ENCODE data around the gene EIF3J.
A peak's percentile ranks its signal among the peaks of the same experiment; 100 is the strongest.

EIF3J gene, protein sequence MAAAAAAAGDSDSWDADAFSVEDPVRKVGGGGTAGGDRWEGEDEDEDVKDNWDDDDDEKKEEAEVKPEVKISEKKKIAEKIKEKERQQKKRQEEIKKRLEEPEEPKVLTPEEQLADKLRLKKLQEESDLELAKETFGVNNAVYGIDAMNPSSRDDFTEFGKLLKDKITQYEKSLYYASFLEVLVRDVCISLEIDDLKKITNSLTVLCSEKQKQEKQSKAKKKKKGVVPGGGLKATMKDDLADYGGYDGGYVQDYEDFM

DNA sequence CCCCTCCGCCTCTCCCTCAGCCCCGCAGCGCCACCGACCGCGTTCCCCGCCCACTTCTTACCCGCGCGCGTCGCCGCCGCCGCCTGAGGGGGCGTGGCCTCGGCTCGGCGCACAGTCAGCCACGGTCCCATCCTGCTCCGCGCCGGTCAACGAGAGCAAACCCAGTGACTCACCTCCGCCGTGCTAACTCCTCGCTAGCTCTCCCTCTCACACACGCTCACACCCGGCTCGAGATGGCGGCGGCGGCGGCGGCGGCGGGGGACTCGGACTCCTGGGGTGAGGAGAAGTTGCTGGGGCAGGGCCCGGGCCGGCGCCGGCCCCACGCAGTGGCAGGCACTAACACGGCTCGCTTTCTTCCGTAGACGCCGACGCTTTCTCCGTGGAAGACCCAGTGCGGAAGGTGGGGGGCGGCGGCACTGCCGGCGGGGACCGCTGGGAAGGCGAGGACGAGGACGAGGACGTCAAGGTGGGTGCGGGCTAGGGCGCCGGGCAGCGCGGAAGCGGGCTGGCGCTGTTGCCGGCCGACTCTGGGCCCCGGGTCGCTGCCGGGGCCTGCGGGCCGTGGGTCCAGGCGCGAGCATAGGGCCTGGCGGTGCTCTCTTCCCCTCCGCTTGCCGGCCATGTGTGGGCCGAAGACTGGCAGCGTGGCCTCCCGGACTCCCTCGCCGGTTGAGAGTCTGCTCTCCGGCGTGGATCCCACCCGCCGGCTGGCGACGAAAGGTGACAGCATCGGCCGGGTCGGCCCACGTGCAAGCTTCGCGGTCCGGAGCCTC lies at the start of gene EIF3J:
Gene EIF3J, plus strand, starts transcription at position 186 of the 773 bp plus-strand sequence. Its CDS starts 48 bp downstream, at position 234.
- peak within 1 kb of the TSS; percentile 95 for H3K27ac ChIP-seq (ENCODE audit: low read depth, low read length)
- H3K27me3 ChIP-seq (ENCODE audit: control insufficient read depth in 1 of 2, insufficient read depth in 2 of 2, low read length in 2 of 2) = no peaks in the 10 kb centered on the region
- H3K36me3 ChIP-seq (ENCODE audit: insufficient read depth, low read length) = peaks cover 6% of the 10 kb centered on the region
- no peaks in the 10 kb centered on the region for H3K9me3 ChIP-seq (ENCODE audit: low read length)
- H3K4me3 ChIP-seq (ENCODE audit: low read depth in 1 of 2, low read length in 2 of 2) = peak within 1 kb of the TSS; percentile 92 to 96
- H3K9ac ChIP-seq (ENCODE audit: low read length) = peak within 1 kb of the TSS; percentile 81
- peaks cover 38% of the 10 kb centered on the region for H3K4me1 ChIP-seq (ENCODE audit: insufficient read depth, low read length)

DNA sequence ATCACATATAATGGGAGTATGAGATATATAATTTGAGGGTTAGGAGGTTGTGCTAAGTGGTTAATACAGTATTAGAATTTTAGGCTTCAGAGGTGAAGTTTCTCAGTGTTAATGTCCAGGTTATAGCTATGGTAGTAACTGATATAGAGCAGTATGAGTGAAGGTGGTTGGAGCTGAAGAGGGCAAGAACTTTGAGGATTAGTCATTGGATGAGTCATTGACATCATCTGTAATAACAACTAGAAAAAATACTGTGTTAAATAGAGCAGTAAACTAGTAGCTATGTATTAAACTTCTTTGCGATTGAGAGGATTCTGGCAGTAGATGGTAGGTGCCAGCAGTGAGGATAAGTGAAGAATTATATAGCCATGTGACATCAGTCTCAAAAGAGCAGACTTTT lies 47.5 kb upstream of the EIF3J start:
- Histone ChIP-seq H3K27me3 (ENCODE audit: control insufficient read depth in 1 of 2, insufficient read depth in 2 of 2, low read length in 2 of 2) (no peaks in the 10 kb centered on the region), H3K36me3 (ENCODE audit: insufficient read depth, low read length) (peaks cover 15% of the 10 kb centered on the region), H3K4me3 (ENCODE audit: low read depth in 1 of 2, low read length in 2 of 2) (no peak overlapping the region), H3K4me1 (ENCODE audit: insufficient read depth, low read length) (no peaks in the 10 kb centered on the region), H3K9ac (ENCODE audit: low read length) (no peak overlapping the region), H3K27ac (ENCODE audit: low read depth, low read length) (no peak overlapping the region), H3K9me3 (ENCODE audit: low read length) (no peaks in the 10 kb centered on the region)

DNA sequence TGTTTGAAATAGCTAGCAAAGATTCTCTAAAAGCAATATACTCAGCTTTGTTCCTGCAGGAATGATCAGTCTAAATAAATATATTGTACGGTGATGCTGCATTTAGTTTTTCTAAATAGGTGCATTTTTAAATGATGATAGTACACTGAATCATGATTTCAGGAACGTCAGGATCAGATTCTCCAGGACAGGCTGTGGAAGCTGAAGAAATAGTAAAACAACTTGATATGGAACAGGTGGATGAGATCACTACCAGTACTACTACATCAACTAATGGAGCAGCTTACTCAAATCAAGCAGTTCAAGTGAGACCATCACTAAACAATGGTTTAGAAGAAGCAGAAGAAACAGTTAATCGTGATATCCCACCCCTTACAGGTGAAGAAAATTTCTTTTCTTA lies 46.3 kb upstream of the EIF3J start:
- H3K27me3 ChIP-seq (ENCODE audit: control insufficient read depth in 1 of 2, insufficient read depth in 2 of 2, low read length in 2 of 2) = no peaks in the 10 kb centered on the region
- no peak overlapping the region for H3K4me3 ChIP-seq (ENCODE audit: low read depth in 1 of 2, low read length in 2 of 2)
- H3K9ac ChIP-seq (ENCODE audit: low read length) = no peak overlapping the region
- no peaks in the 10 kb centered on the region for H3K4me1 ChIP-seq (ENCODE audit: insufficient read depth, low read length)
- H3K27ac ChIP-seq (ENCODE audit: low read depth, low read length) = no peak overlapping the region
- H3K36me3 ChIP-seq (ENCODE audit: insufficient read depth, low read length) = peaks cover 15% of the 10 kb centered on the region
- no peaks in the 10 kb centered on the region for H3K9me3 ChIP-seq (ENCODE audit: low read length)

DNA sequence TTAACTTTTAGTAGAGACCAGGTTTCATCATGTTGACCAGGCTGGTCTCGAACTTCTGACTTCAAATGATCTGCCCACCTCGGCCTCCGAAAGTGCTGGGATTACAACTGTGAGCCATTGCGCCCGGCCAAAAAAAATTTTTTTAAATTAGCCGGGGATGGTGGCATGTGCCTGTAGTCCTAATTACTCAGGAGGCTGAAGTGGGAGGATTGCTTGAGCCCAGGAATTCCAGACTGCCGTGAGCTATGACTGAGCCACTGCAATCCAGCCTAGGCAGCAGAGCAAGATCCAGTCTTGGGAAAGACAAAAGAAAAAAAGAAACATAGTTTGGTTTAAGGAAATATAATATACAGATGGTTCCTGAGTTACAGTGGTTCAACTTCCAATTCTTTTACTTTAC lies 44.9 kb upstream of the EIF3J start:
- H3K9me3 ChIP-seq (ENCODE audit: low read length) = no peaks in the 10 kb centered on the region
- no peak overlapping the region for H3K4me3 ChIP-seq (ENCODE audit: low read depth in 1 of 2, low read length in 2 of 2)
- H3K27me3 ChIP-seq (ENCODE audit: control insufficient read depth in 1 of 2, insufficient read depth in 2 of 2, low read length in 2 of 2) = no peaks in the 10 kb centered on the region
- no peak overlapping the region for H3K9ac ChIP-seq (ENCODE audit: low read length)
- H3K4me1 ChIP-seq (ENCODE audit: insufficient read depth, low read length) = no peaks in the 10 kb centered on the region
- peaks cover 14% of the 10 kb centered on the region for H3K36me3 ChIP-seq (ENCODE audit: insufficient read depth, low read length)
- no peak overlapping the region for H3K27ac ChIP-seq (ENCODE audit: low read depth, low read length)

DNA sequence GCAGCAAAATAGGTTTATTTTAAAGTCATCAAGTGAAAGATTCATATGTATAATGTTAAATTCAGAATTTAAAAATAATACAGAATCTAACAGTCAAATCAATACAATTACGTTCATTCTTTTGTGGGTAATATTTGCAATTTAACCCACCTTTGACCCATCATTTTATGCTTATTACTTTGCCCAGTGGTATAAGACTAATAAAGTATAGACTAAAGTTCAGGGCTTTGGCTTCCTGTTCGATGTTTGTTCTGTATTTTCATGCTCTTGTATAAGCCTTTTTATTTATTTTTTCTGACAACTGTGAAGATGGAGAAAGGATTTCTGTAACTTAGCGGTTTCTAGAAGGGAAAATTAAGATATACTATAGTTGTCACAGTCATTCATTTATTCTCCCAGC lies 44.3 kb upstream of the EIF3J start:
- H3K27ac ChIP-seq (ENCODE audit: low read depth, low read length) = no peak overlapping the region
- no peaks in the 10 kb centered on the region for H3K4me1 ChIP-seq (ENCODE audit: insufficient read depth, low read length)

GRCh38 chr15:44495562-44495961 lies 41.4 kb upstream of the EIF3J start:
- Histone ChIP-seq H3K9me3 (ENCODE audit: low read length) (no peaks in the 10 kb centered on the region), H3K27me3 (ENCODE audit: control insufficient read depth in 1 of 2, insufficient read depth in 2 of 2, low read length in 2 of 2) (no peaks in the 10 kb centered on the region), H3K27ac (ENCODE audit: low read depth, low read length) (no peak overlapping the region), H3K4me1 (ENCODE audit: insufficient read depth, low read length) (no peaks in the 10 kb centered on the region), H3K36me3 (ENCODE audit: insufficient read depth, low read length) (peaks cover 27% of the 10 kb centered on the region), H3K4me3 (ENCODE audit: low read depth in 1 of 2, low read length in 2 of 2) (no peak overlapping the region), H3K9ac (ENCODE audit: low read length) (no peak overlapping the region)

More for the DNA sequence above, 44.3 kb upstream of the EIF3J start:
- Histone ChIP-seq H3K9me3 (ENCODE audit: low read length) (no peaks in the 10 kb centered on the region), H3K36me3 (ENCODE audit: insufficient read depth, low read length) (peaks cover 11% of the 10 kb centered on the region), H3K27me3 (ENCODE audit: control insufficient read depth in 1 of 2, insufficient read depth in 2 of 2, low read length in 2 of 2) (no peaks in the 10 kb centered on the region), H3K9ac (ENCODE audit: low read length) (no peak overlapping the region), H3K4me3 (ENCODE audit: low read depth in 1 of 2, low read length in 2 of 2) (no peak overlapping the region)

DNA sequence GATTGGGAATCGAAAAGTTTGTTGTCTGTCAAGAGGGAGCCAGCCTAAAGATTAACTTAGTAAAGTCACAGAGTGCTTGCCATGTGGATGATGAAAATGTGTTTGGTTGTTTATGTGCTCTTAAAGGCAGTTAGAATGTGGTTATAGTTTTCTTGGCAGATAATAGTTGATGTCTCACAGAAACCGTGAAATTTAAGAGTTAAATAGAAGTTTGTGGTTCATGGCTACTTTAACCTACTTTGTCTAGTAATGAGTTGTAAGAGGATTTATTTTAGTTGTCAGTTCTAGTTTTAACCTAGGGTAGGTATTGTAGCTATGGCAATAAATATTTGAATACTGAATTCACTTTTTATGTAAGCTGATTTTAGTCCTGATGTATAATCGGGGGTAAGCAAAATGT lies 36.4 kb upstream of the EIF3J start:
- Histone ChIP-seq H3K36me3 (ENCODE audit: insufficient read depth, low read length) (peaks cover 27% of the 10 kb centered on the region), H3K27ac (ENCODE audit: low read depth, low read length) (no peak overlapping the region), H3K27me3 (ENCODE audit: control insufficient read depth in 1 of 2, insufficient read depth in 2 of 2, low read length in 2 of 2) (no peaks in the 10 kb centered on the region), H3K4me3 (ENCODE audit: low read depth in 1 of 2, low read length in 2 of 2) (no peak overlapping the region), H3K9me3 (ENCODE audit: low read length) (no peaks in the 10 kb centered on the region), H3K9ac (ENCODE audit: low read length) (no peak overlapping the region), H3K4me1 (ENCODE audit: insufficient read depth, low read length) (no peaks in the 10 kb centered on the region)

DNA sequence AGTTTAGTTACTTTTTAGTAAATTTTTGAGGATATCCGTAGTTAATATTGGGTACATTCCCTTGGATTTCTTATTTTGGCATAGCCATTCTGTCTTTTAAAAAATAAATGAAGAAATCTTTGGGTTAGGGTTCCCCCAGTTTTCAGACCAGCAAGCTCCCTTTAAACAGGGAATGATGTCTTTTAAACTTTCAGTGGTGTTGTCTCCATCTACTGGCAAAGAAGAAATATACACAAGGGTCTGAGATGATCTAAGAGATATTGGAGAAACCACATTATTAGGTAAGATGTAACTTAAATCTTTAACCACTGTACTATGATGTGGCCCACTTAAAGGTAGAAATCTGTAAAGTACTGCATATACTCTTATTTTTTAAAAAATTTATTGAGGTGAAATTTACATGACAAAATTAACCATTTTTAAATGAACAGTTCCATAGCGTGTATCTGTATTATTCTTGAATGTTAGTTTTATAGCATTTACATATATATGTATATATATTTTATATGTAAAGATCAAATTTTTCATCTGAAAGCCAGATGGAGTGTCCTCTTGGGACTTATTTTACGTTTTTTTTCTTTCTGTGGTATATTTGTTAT lies 35.1 kb upstream of the EIF3J start:
- Histone ChIP-seq H3K27ac (ENCODE audit: low read depth, low read length) (no peak overlapping the region), H3K27me3 (ENCODE audit: control insufficient read depth in 1 of 2, insufficient read depth in 2 of 2, low read length in 2 of 2) (no peaks in the 10 kb centered on the region), H3K36me3 (ENCODE audit: insufficient read depth, low read length) (peaks cover 27% of the 10 kb centered on the region), H3K4me1 (ENCODE audit: insufficient read depth, low read length) (no peaks in the 10 kb centered on the region), H3K4me3 (ENCODE audit: low read depth in 1 of 2, low read length in 2 of 2) (no peak overlapping the region), H3K9me3 (ENCODE audit: low read length) (no peaks in the 10 kb centered on the region), H3K9ac (ENCODE audit: low read length) (no peak overlapping the region)

- H3K9ac ChIP-seq (ENCODE audit: low read length) = no peak overlapping the region
- H3K27me3 ChIP-seq (ENCODE audit: control insufficient read depth in 1 of 2, insufficient read depth in 2 of 2, low read length in 2 of 2) = no peaks in the 10 kb centered on the region
- H3K36me3 ChIP-seq (ENCODE audit: insufficient read depth, low read length) = peaks cover 13% of the 10 kb centered on the region
- H3K4me1 ChIP-seq (ENCODE audit: insufficient read depth, low read length) = no peaks in the 10 kb centered on the region
- H3K27ac ChIP-seq (ENCODE audit: low read depth, low read length) = no peak overlapping the region
- no peak overlapping the region for H3K4me3 ChIP-seq (ENCODE audit: low read depth in 1 of 2, low read length in 2 of 2)
- H3K9me3 ChIP-seq (ENCODE audit: low read length) = no peaks in the 10 kb centered on the region
Observed at GRCh38 chr15:44516436-44516835, 20.5 kb upstream of the EIF3J start.

- Histone ChIP-seq H3K4me3 (ENCODE audit: low read depth in 1 of 2, low read length in 2 of 2) (no peak overlapping the region), H3K36me3 (ENCODE audit: insufficient read depth, low read length) (peaks cover 20% of the 10 kb centered on the region)
Observed at GRCh38 chr15:44519537-44519936, 17.4 kb upstream of the EIF3J start.

GRCh38 chr15:44525018-44525417 lies 11.9 kb upstream of the EIF3J start:
- Histone ChIP-seq H3K9ac (ENCODE audit: low read length) (no peak overlapping the region), H3K27me3 (ENCODE audit: control insufficient read depth in 1 of 2, insufficient read depth in 2 of 2, low read length in 2 of 2) (no peaks in the 10 kb centered on the region), H3K4me3 (ENCODE audit: low read depth in 1 of 2, low read length in 2 of 2) (no peak overlapping the region), H3K36me3 (ENCODE audit: insufficient read depth, low read length) (peaks cover 24% of the 10 kb centered on the region), H3K4me1 (ENCODE audit: insufficient read depth, low read length) (no peaks in the 10 kb centered on the region), H3K9me3 (ENCODE audit: low read length) (no peaks in the 10 kb centered on the region), H3K27ac (ENCODE audit: low read depth, low read length) (no peak overlapping the region)

More at GRCh38 chr15:44519537-44519936, 17.4 kb upstream of the EIF3J start:
- Histone ChIP-seq H3K27me3 (ENCODE audit: control insufficient read depth in 1 of 2, insufficient read depth in 2 of 2, low read length in 2 of 2) (no peaks in the 10 kb centered on the region), H3K9me3 (ENCODE audit: low read length) (no peaks in the 10 kb centered on the region), H3K9ac (ENCODE audit: low read length) (no peak overlapping the region), H3K27ac (ENCODE audit: low read depth, low read length) (no peak overlapping the region), H3K4me1 (ENCODE audit: insufficient read depth, low read length) (no peaks in the 10 kb centered on the region)

Data from muscle layer of colon (tissue), 2 donors.